HUDEP-2 (cell line): ENCODE measurements around the gene EML5.

Experiments
- DNase-seq, 76 experiments: peaks; one replicate each; lab custom pipeline; 2025; ENCODE audit not compliant: unreplicated experiment in 76 of 76; lab: John Stamatoyannopoulos, UW

EML5 gene

DNA sequence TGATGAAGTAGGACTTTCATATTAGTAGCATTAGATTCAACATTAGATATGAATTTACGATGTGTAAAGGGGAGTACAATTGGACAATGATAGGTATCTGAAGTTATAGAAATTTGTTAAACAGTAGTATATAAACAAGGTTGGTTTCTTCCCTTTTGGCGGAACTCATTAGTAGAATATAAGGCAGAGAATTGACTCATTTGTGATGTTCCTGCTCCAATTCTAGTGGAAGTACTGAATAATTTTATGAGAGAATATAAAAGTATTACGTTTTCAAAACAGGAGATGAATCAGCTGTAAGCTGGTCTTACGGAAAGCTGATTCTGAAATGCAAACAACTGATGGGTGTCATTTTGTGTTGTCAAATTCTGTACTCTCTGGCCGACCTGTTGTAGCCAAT is 216.5 kb downstream of the EML5 start:
- no peak for DNase-seq

DNA sequence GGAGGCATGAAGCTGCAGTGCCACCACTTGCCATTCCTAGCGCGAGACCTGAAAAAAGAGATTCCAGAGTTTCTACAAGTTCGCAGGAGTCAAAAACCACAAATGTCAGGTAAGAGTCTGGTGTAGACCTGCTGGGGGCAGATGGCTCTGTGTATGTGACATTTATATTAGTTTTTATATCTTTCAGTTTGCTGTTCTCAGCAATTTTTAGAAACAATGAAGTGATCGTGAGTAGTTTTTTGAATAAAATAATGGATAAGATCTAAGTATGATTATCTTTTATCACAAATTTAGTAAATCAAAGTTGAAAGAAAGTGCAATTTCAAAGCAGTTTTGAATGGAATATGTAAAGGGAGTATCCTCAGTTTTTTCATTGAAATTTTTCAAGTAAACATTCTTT is 220.6 kb downstream of the EML5 start:
- DNase-seq: no peak

DNA sequence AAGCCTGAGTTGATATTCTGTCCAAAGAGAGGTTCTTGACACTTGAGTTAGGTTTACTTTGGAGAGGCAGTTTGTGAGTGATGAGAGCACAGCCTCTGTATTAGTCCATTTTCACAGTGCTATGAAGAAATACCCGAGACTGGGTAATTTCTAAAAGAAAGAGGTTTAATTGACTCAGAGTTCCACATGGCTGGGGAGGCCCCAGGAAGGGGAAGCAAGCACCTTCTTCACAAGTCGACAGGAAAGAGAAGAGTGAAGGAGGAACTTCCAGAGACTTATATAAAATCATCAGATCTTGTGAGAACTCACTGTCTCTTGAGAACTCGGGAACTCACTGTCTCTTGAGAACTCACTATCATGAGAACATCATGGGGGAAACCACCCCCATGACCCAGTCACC is 224.6 kb downstream of the EML5 start:
- no peak for DNase-seq

DNA sequence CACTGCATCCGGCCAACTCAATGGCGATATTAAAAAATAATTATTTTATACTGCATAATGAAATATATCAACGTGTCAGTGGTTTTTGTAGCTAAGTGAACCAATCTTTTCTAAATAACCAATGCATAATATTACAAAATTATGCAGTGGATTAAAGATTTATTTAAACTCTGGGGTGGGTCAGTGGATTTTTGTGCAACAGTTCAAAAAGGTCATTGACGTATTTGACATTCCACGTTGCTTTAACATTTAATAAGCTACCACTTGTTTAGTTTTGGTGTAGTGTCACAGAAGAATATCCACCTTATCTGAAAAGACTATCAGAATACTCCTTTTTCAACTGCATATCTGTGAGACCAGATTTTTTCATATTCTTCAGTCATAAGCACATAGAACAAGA is 227.3 kb downstream of the EML5 start:
- DNase-seq: no peak

DNA sequence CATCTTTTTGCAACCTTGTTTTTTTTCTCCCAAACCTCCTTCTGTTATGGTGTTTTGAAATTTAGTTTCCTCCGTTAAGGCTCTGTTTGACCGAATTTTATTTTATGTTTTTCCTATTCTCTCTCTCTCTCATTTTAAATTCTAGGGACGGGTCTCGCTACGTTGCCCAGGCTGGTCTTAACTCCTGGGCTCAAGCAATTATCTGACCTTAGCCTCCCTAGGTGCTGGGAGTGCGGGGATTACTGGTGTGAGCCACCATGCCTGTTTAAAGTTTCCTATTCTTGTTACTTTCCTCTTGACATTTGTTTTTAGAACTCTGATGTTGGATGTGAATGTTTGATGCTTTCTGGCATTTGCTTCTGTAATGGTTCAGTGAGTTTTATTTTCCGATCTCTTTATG is 228.9 kb downstream of the EML5 start:
- DNase-seq: no peak

DNA sequence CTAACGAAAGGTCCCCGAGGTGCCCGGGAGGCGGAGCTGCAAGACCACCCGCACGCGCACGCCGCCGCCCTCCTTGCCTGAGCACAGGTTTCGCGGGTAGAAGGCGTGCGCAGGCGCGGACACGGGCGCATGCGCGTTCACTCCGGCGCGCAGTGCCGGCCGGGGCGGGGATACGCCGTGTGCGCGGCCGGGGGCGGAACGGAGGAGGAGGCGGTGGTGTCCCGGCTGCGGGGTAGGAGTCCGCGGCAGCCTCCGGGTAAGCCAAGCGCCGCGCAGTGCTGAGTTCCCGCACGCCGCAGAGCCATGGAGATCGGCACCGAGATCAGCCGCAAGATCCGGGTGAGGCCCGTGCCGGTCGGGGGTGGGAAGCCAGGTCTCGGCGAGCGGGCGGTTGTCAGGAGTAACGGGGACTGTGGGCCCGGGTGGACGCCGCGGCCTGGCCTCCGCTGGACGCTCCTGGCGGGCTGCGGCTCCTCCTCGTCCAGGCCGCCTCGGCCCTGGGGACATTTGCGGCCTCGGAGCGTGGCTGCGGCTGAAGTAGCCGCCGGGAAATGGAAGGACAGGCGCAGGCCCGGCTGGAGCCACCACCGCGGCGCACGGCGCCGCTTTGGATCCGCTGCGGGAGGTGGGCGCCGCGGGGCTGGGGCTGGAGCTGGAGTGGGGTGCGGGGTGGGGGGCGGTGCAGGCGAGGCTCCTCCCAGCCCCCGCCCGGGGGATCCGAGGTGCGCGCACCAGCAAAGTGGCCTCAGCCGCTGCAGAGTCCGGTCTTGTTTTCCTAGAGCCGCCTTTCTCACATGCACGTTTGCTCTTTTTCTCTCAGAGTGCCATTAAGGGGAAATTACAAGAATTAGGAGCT is 229.7 kb downstream of the EML5 start, which contains the start of gene ZC3H14:
Gene ZC3H14 (plus strand): TSS at position 207 of the 856 bp plus-strand sequence. CDS start 97 bp downstream, at position 304.
- peak in 73 of 76 experiments; percentile 14 to 88 (median 75) for DNase-seq

DNA sequence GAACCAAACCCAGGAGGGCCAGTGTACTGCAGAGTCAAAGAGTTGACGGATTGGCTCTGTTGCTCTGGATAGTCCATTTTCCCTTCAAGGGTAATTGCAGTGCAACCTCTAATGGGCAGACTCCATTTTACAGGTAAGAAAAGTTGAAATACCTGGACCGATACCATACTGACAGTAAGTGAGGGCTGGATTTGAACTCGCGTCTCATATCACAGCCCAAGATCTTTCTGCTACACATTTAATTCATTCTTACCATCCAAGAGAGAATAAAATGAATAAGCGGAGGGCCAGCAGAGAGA is 230.3 kb downstream of the EML5 start:
- DNase-seq: no peak
